Coronary artery (tissue), 2 donors: ENCODE results near the gene KLK15.
A peak's percentile ranks its signal among the peaks of the same experiment; 100 is the strongest.

Experiments used
- DNase-seq: peaks from one replicate; pipeline ENCODE4 v3.0.0-alpha.2; 2017; ENCODE audit warnings: low spot score
- H3K27ac ChIP-seq, 2 donors: fragments of 200-600 bp; sonication (generic); one replicate each; pipeline ENCODE4 v1.5.1; 2016 to 2019
- H3K4me3 ChIP-seq: fragments of 200-600 bp; sonication (generic); 2 replicates; pipeline ENCODE4 v1.5.1; 2016; ENCODE audit warnings: mild to moderate bottlenecking, moderate library complexity
- CTCF ChIP-seq: fragments of 200-600 bp; sonication (generic); IDR thresholded peaks from one replicate; pipeline ENCODE4 v1.5.1; 2019; ENCODE audit warnings: antibody characterized with exemption

The KLK15 gene

GRCh38 chr19:50822661-50823208 lies 10.6 kb downstream of the KLK15 start:
- H3K27ac ChIP-seq: no peak overlapping the region
- no peak for DNase-seq
- no peak for TF ChIP-seq CTCF
- H3K4me3 ChIP-seq: no peak overlapping the region

- H3K4me3 ChIP-seq: no peak overlapping the region
- TF ChIP-seq CTCF: no peak
- H3K27ac ChIP-seq: no peak overlapping the region
- DNase-seq: no peak
Measured at GRCh38 chr19:50821622-50822021, 11.8 kb downstream of the KLK15 start.

DNA sequence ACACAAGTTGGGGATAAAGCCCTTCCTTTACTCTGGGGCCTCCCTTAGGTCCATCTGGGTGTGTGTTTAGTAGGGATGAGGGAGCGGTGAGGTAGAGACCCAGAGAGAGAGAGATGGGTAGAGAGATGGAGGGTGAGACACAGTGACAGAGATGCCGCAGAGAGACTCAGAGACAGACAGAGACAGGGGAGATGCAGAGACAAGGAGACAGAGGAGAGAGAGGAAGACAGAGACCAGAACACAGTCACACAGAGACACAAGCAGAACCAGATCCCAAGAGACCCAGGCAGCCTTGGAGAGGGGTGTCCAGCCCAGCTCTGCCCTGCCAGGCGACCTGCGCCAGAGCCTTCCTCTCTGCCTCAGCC lies 12.1 kb downstream of the KLK15 start:
- DNase-seq: no peak
- TF ChIP-seq CTCF: no peak
- H3K4me3 ChIP-seq: peak overlapping the region; percentile 44
- H3K27ac ChIP-seq: no peak overlapping the region

GRCh38 chr19:50820549-50821247 lies 12.7 kb downstream of the KLK15 start:
- no peak overlapping the region for H3K27ac ChIP-seq
- DNase-seq: no peak
- TF ChIP-seq CTCF: no peak
- peak overlapping the region; percentile 44 for H3K4me3 ChIP-seq

GRCh38 chr19:50820086-50820485 lies 13.3 kb downstream of the KLK15 start:
- TF ChIP-seq CTCF: no peak
- H3K4me3 ChIP-seq: no peak overlapping the region
- no peak for DNase-seq
- H3K27ac ChIP-seq: no peak overlapping the region

GRCh38 chr19:50819636-50820035 lies 13.7 kb downstream of the KLK15 start:
- no peak for TF ChIP-seq CTCF
- H3K4me3 ChIP-seq: no peak overlapping the region
- DNase-seq: no peak

DNA sequence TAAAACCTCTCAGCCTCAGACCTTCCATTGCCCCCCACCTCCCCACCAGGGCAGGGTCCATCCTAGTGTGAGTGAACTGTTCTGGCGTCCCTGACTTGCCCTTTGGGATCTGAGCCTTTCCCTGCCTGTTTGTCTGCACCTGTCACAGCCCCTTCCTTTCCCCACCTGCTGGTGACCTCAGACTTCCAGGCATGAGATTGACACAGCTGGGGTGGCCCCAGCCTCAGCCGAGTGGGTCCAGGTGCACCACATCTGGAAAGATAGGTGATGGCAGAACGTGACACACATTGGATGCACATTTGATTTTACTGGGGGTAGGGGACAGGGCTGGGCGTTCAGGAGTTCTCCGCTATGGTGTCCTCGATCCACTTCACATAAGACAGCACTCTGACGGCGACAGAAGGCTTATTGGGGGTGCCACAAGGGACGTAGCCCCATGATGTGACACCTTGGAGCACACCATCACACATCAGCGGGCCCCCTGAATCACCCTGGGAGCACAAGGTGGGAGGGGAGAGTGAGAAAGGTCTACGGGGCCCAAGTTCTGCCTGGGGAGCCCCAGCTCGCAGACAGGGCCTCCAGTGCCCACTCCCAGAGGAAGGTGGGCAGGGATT lies 14.4 kb downstream of the KLK15 start:
- TF ChIP-seq CTCF: no peak
- H3K4me3 ChIP-seq: no peak overlapping the region
- no peak for DNase-seq
- H3K27ac ChIP-seq: no peak overlapping the region

More at GRCh38 chr19:50819636-50820035, 13.7 kb downstream of the KLK15 start:
- no peak overlapping the region for H3K27ac ChIP-seq
